GM19452 (cell line): ENCODE measurements around the gene ANKRD40CL.

Experiments
- ATAC-seq: cut with Tn5 transposase; IDR thresholded peaks from one replicate; pipeline ENCODE4 v1.9.1; 2021; ENCODE audit not compliant: unreplicated experiment

ANKRD40CL gene

DNA sequence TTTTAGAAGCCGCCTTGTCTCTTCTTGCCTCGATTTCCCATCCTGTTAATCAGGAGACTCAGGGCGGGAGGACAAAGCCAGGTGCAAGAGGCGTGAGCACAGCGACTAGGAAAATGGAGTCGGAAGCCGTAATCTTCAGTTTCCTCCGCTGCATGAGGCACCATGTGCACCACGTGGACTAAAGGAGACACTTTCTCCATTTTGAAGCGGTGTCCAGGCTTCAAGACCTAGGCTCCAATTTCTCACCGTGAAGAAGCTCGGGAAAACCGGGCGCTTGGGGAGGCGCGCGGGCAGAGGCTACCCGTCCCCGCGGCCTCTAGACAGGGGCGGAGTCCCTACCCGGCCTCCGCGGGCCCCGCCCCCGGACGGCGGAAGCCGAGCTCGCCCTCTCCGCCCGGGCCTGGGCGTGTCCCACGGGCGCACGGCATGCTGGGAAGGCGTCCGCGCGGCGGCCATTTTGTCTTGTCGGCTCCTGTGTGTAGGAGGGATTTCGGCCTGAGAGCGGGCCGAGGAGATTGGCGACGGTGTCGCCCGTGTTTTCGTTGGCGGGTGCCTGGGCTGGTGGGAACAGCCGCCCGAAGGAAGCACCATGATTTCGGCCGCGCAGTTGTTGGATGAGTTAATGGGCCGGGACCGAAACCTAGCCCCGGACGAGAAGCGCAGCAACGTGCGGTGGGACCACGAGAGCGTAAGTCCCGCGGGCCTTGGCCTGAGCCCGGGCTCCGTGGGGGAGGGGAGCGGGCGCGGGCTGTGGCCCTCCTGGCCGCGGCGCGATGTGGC is 48.0 kb downstream of the ANKRD40CL start, which contains the start of gene LUC7L3:
LUC7L3 (plus strand) TSS at position 460 of the 780 bp plus-strand sequence; CDS start at position 590, 130 bp downstream.
- peak; percentile 94 for ATAC-seq

DNA sequence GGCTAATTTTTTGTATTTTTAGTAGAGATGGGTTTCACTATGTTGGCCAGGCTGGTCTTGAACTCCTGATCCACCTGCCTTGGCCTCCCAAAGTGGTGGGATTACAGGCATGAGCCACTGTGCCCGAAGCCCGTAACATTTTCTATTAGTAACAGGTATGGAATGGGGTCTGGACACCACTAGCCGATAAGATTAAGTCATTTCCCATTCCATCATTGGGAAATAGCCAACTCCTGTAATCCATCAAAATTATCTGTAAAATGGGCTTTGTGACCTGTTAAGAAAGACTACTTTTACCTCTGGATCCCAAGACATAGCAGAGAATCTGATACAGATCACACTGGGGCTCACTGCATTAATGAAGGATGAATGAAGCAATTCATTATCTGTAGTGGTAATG is 51.8 kb downstream of the ANKRD40CL start:
- ATAC-seq: no peak

DNA sequence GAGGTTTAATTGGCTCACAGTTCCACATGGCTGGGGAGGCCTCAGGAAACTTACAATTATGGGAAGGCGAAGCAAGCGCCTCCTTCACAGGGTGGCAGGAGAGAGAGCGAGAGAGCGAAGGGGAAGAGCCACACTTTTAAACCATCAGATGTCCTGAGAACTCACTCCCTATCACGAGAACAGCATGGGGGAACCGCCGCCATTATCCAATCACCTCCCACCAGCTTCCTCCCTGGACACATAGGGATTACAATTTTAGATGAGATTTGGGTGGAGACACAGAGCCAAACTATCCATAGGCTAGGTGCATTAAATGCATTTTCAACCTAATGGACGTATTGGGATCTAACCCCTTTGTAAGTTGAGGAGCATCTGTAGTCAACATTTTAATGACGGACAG is 54.7 kb downstream of the ANKRD40CL start:
- no peak for ATAC-seq
